ENCODE measurements around the gene FTL. TPM values are rescaled to one million over a fixed set of nuclear protein-coding genes. Genes with fewer than 3 reads are reported as not detected.
A peak's percentile ranks its signal among the peaks of the same experiment; 100 is the strongest.
"Not testable (repeated sequence)": the region's sequence is repeated elsewhere in the genome, so short reads cannot be mapped to it uniquely, and the experiment has no call there.

The FTL gene
- total RNA-seq (1,000 to 10,000 TPM; 1,478 to 1,489 TPM), polyA plus RNA-seq (4,521 TPM)

DNA sequence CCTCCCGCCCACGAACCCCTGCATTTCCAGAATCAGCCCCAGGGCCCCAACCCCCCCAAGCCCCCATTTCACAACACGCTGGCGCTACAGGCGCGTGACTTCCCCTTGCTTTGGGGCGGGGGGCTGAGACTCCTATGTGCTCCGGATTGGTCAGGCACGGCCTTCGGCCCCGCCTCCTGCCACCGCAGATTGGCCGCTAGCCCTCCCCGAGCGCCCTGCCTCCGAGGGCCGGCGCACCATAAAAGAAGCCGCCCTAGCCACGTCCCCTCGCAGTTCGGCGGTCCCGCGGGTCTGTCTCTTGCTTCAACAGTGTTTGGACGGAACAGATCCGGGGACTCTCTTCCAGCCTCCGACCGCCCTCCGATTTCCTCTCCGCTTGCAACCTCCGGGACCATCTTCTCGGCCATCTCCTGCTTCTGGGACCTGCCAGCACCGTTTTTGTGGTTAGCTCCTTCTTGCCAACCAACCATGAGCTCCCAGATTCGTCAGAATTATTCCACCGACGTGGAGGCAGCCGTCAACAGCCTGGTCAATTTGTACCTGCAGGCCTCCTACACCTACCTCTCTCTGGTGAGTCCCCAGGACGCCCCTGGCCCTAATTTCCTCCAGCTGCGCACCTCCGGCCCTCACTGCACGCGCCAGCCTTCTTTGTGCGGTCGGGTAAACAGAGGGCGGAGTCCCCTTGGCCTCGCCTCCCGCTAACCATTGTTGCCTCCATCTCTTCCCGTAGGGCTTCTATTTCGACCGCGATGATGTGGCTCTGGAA, at the start of gene FTL:
TSS of gene FTL (plus strand) at position 270 of the 766 bp plus-strand sequence. CDS start at position 469, 199 bp downstream.
- Mint-ChIP-seq H3K4me1 (peaks cover 50 to 76% (median 59%) of the 10 kb centered on the region in 3 donors), H3K36me3 (peaks cover 2 to 51% (median 5%) of the 10 kb centered on the region in 3 donors), H3K27ac (peak within 1 kb of the TSS; percentile 90 to 99 (median 97)), H3K4me3 (peak within 1 kb of the TSS; percentile 91 to 100 (median 100)), H3K27me3 (peaks cover 0 to 9% of the 10 kb centered on the region in 2 donors), H3K9me3 (no peaks in the 10 kb centered on the region)
- POLR2A ChIA-PET = interaction anchor here (0.6 to 3.4 kb wide), 6 partner anchors 10 to 93 kb away, joined by 3 to 18 read pairs (median 6); partner anchors contain the start of genes BAX, GYS1, NUCB1 and PPP1R15A
- CTCF ChIA-PET = interaction anchor here (1.6 to 3.7 kb wide), 3 partner anchors 27 to 170 kb away, joined by 3 to 20 read pairs (median 16); partner anchors contain the start of genes GYS1 and RUVBL2
- Histone ChIP-seq H3K4me3 (ENCODE audit: low read length) (peak within 1 kb of the TSS; percentile 88), H3K36me3 (ENCODE audit: insufficient read depth, low read length) (peaks cover 16% of the 10 kb centered on the region), H3K27me3 (ENCODE audit: insufficient read depth, low read length, poor library complexity, severe bottlenecking) (no peaks in the 10 kb centered on the region), H3K9me3 (ENCODE audit: low read length) (no peaks in the 10 kb centered on the region), H3K4me1 (ENCODE audit: insufficient read depth, low read length) (peaks cover 42% of the 10 kb centered on the region), H3K27ac (ENCODE audit: low read depth, low read length) (peak within 1 kb of the TSS; percentile 94)
- DNase-seq = peak; percentile 76 to 90 (median 85)

DNA sequence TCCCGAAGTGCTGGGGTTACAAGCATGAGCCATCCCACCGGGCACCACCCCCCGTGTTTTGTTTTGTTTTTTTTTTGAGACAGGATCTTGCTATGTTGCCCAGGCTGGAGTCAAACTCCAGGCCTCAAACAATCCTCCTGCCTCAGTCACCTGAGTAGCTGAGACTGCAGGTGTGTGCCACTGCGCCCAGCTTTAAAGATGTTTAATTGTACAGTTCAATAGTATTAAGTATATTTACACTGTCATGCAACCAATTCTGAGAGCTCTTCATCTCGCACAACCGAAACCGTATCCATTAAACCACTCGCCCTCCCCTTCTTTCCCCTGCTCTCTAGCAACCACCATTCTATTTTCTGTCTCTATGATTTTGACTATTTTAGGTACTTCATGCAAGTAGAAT, 49.4 kb upstream of the FTL start:
- H3K27ac Mint-ChIP-seq = peak overlapping the region in 1 of 8 donors; percentile 13
- Histone ChIP-seq H3K27me3 (ENCODE audit: insufficient read depth, low read length, poor library complexity, severe bottlenecking) (no peaks in the 10 kb centered on the region), H3K36me3 (ENCODE audit: insufficient read depth, low read length) (peaks cover 41% of the 10 kb centered on the region), H3K4me3 (ENCODE audit: low read length) (no peak overlapping the region), H3K27ac (ENCODE audit: low read depth, low read length) (no peak overlapping the region), H3K4me1 (ENCODE audit: insufficient read depth, low read length) (no peaks in the 10 kb centered on the region), H3K9me3 (ENCODE audit: low read length) (no peaks in the 10 kb centered on the region)
- ChIA-PET POLR2A (no interaction called here), CTCF (interaction anchor here (1.1 kb wide), 1 partner anchor 78 kb away, joined by 3 read pairs; the partner anchor contains the start of gene RUVBL2)
- no peak overlapping the region for H3K4me3 Mint-ChIP-seq
- no peaks in the 10 kb centered on the region for H3K27me3 Mint-ChIP-seq
- H3K9me3 Mint-ChIP-seq = peaks cover 0 to 2% (median 0%) of the 10 kb centered on the region in 5 donors
- H3K4me1 Mint-ChIP-seq = no peaks in the 10 kb centered on the region
- H3K36me3 Mint-ChIP-seq = peaks cover 8 to 67% (median 23%) of the 10 kb centered on the region in 3 donors
- no peak for DNase-seq

DNA sequence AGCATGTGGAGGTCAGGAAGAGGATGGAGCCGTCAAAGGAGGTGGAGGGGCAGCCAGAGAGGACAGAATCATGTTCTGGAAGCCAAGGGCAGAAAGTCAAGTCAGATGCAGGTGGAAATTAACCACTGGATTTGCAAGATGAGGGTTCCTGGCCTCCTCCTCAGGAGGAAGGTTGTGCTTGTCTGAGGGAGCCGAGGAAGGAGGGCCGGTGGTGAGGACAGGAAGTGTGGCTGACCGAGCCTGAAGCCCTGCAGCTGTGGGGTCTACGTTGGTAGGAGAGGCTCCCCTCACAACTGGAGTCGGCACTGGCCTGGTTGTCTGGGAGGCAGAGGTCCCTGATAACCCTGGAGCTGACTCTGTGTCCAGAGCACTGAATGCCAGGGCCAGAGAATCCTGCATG, 47.0 kb upstream of the FTL start:
- Mint-ChIP-seq H3K27ac (peak overlapping the region in 1 of 8 donors; percentile 43), H3K4me3 (no peak overlapping the region), H3K9me3 (no peaks in the 10 kb centered on the region), H3K27me3 (no peaks in the 10 kb centered on the region), H3K4me1 (peaks cover 0 to under 1% (median 0%) of the 10 kb centered on the region in 3 donors), H3K36me3 (peaks cover 8 to 63% (median 8%) of the 10 kb centered on the region in 3 donors)
- H3K27me3 ChIP-seq (ENCODE audit: insufficient read depth, low read length, poor library complexity, severe bottlenecking) = no peaks in the 10 kb centered on the region
- peaks cover 22% of the 10 kb centered on the region for H3K36me3 ChIP-seq (ENCODE audit: insufficient read depth, low read length)
- H3K27ac ChIP-seq (ENCODE audit: low read depth, low read length) = no peak overlapping the region
- H3K4me1 ChIP-seq (ENCODE audit: insufficient read depth, low read length) = no peaks in the 10 kb centered on the region
- ChIA-PET POLR2A (interaction anchor here (0.7 kb wide), 1 partner anchor 18 kb away, joined by 4 read pairs; the partner anchor contains the start of gene NUCB1), CTCF (interaction anchor here (0.9 kb wide), 1 partner anchor 53 kb away, joined by 3 read pairs; no protein-coding TSS in a partner anchor)
- H3K9me3 ChIP-seq (ENCODE audit: low read length) = no peaks in the 10 kb centered on the region
- no peak for DNase-seq
- H3K4me3 ChIP-seq (ENCODE audit: low read length) = no peak overlapping the region

DNA sequence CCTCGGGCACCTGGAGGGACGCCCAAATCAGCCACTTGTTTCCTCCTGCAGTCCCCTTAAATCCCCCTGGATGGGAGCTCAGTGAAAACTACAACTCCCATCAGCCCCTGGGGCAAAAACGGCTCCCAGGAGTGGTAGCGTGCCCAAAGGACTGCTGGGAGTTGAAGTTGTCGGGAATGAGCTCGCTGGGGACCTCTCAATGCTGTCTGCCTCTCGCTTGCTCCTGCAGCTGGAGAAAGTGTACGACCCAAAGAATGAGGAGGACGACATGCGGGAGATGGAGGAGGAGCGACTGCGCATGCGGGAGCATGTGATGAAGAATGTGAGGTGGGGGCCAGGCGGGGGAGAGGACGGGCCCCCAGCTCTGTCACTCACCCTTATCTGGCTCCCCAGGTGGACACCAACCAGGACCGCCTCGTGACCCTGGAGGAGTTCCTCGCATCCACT, 46.3 kb upstream of the FTL start:
- no peaks in the 10 kb centered on the region for H3K9me3 ChIP-seq (ENCODE audit: low read length)
- H3K4me1 Mint-ChIP-seq = peaks cover 0 to 2% (median 0%) of the 10 kb centered on the region in 3 donors
- no peaks in the 10 kb centered on the region for H3K4me1 ChIP-seq (ENCODE audit: insufficient read depth, low read length)
- POLR2A ChIA-PET = no interaction called here
- no peaks in the 10 kb centered on the region for H3K27me3 ChIP-seq (ENCODE audit: insufficient read depth, low read length, poor library complexity, severe bottlenecking)
- no peak overlapping the region for H3K4me3 ChIP-seq (ENCODE audit: low read length)
- no peak overlapping the region for H3K4me3 Mint-ChIP-seq
- H3K27ac Mint-ChIP-seq = peak overlapping the region in 2 of 8 donors; percentile 39 to 79
- H3K36me3 ChIP-seq (ENCODE audit: insufficient read depth, low read length) = peaks cover 15% of the 10 kb centered on the region
- no peaks in the 10 kb centered on the region for H3K9me3 Mint-ChIP-seq
- H3K36me3 Mint-ChIP-seq = peaks cover 6 to 61% (median 8%) of the 10 kb centered on the region in 3 donors
- no peak for DNase-seq
- H3K27me3 Mint-ChIP-seq = no peaks in the 10 kb centered on the region
- H3K27ac ChIP-seq (ENCODE audit: low read depth, low read length) = no peak overlapping the region
- CTCF ChIA-PET = interaction anchor here (0.7 kb wide), 1 partner anchor 64 kb away, joined by 3 read pairs; no protein-coding TSS in a partner anchor

- POLR2A ChIA-PET; DNase-seq; H3K27ac ChIP-seq (ENCODE audit: low read depth, low read length); H3K9me3 ChIP-seq (ENCODE audit: low read length); H3K4me3 Mint-ChIP-seq; H3K4me1 ChIP-seq (ENCODE audit: insufficient read depth, low read length); H3K27me3 ChIP-seq (ENCODE audit: insufficient read depth, low read length, poor library complexity, severe bottlenecking); H3K27me3 Mint-ChIP-seq; H3K4me1 Mint-ChIP-seq; H3K27ac Mint-ChIP-seq; H3K4me3 ChIP-seq (ENCODE audit: low read length); H3K9me3 Mint-ChIP-seq: not testable (repeated sequence)
- H3K36me3 ChIP-seq (ENCODE audit: insufficient read depth, low read length) = peaks cover 13% of the 10 kb centered on the region
- CTCF ChIA-PET = interaction anchor here (0.7 kb wide), 1 partner anchor 64 kb away, joined by 3 read pairs; no protein-coding TSS in a partner anchor
- H3K36me3 Mint-ChIP-seq = peaks cover 4 to 59% (median 7%) of the 10 kb centered on the region in 3 donors
These were observed 45.8 kb upstream of the FTL start for GRCh38 chr19:48919271-48919670.

GRCh38 chr19:48920949-48921348, 44.2 kb upstream of the FTL start:
- H3K27me3 ChIP-seq (ENCODE audit: insufficient read depth, low read length, poor library complexity, severe bottlenecking) = no peaks in the 10 kb centered on the region
- no peak overlapping the region for H3K27ac ChIP-seq (ENCODE audit: low read depth, low read length)
- H3K27ac Mint-ChIP-seq = no peak overlapping the region
- peaks cover under 1 to 48% (median 2%) of the 10 kb centered on the region in 3 donors for H3K36me3 Mint-ChIP-seq
- H3K4me1 ChIP-seq (ENCODE audit: insufficient read depth, low read length) = no peaks in the 10 kb centered on the region
- no peaks in the 10 kb centered on the region for H3K9me3 Mint-ChIP-seq
- ChIA-PET CTCF (no interaction called here), POLR2A (no interaction called here)
- H3K4me1 Mint-ChIP-seq = peaks cover 0 to 4% (median 0%) of the 10 kb centered on the region in 3 donors
- DNase-seq = no peak
- H3K36me3 ChIP-seq (ENCODE audit: insufficient read depth, low read length) = peaks cover 9% of the 10 kb centered on the region
- no peak overlapping the region for H3K4me3 Mint-ChIP-seq
- H3K4me3 ChIP-seq (ENCODE audit: low read length) = no peak overlapping the region
- H3K9me3 ChIP-seq (ENCODE audit: low read length) = no peaks in the 10 kb centered on the region
- no peaks in the 10 kb centered on the region for H3K27me3 Mint-ChIP-seq

- no peaks in the 10 kb centered on the region for H3K27me3 ChIP-seq (ENCODE audit: insufficient read depth, low read length, poor library complexity, severe bottlenecking)
- H3K9me3 ChIP-seq (ENCODE audit: low read length) = no peaks in the 10 kb centered on the region
- H3K4me1 ChIP-seq (ENCODE audit: insufficient read depth, low read length) = no peaks in the 10 kb centered on the region
- DNase-seq = no peak
- Mint-ChIP-seq H3K9me3 (no peaks in the 10 kb centered on the region), H3K4me1 (peaks cover 0 to 4% (median 0%) of the 10 kb centered on the region in 3 donors), H3K36me3 (peaks cover 0 to 42% (median 0%) of the 10 kb centered on the region in 3 donors), H3K27ac (peak overlapping the region in 1 of 8 donors; percentile 32), H3K27me3 (no peaks in the 10 kb centered on the region), H3K4me3 (no peak overlapping the region)
- POLR2A ChIA-PET = no interaction called here
- H3K4me3 ChIP-seq (ENCODE audit: low read length) = no peak overlapping the region
- H3K27ac ChIP-seq (ENCODE audit: low read depth, low read length) = no peak overlapping the region
- peaks cover 9% of the 10 kb centered on the region for H3K36me3 ChIP-seq (ENCODE audit: insufficient read depth, low read length)
- CTCF ChIA-PET = no interaction called here
These were observed 43.2 kb upstream of the FTL start for GRCh38 chr19:48921721-48922500.

Data from CD8-positive, alpha-beta memory T cell (primary cell).